ENCODE data around the gene EFNA2. TPM values are rescaled to one million over a fixed set of nuclear protein-coding genes. Genes with fewer than 3 reads are reported as not detected.

EFNA2 gene
- total RNA-seq, 1 experiment from 2014 or later: 48.5 TPM

GRCh38 chr19:1283207-1283916 lies 2.3 kb upstream of the EFNA2 start:
- DNase-seq (ENCODE audit: low spot score): no peak

- no peak for DNase-seq (ENCODE audit: low spot score)
Measured at GRCh38 chr19:1283917-1284292, 1.8 kb upstream of the EFNA2 start.

GRCh38 chr19:1284293-1284978 lies 1.2 kb upstream of the EFNA2 start:
- peak; percentile 81 for DNase-seq (ENCODE audit: low spot score)

- DNase-seq (ENCODE audit: low spot score): no peak
Measured at GRCh38 chr19:1284979-1285736, 515 bp upstream of the EFNA2 start.

GRCh38 chr19:1286487-1287353 lies 1.0 kb downstream of the EFNA2 start:
- DNase-seq (ENCODE audit: low spot score): no peak

GRCh38 chr19:1287354-1288225 lies 1.9 kb downstream of the EFNA2 start:
- no peak for DNase-seq (ENCODE audit: low spot score)

- DNase-seq (ENCODE audit: low spot score): no peak
Measured at GRCh38 chr19:1288226-1288612, 2.5 kb downstream of the EFNA2 start.

- no peak for DNase-seq (ENCODE audit: low spot score)
Measured at GRCh38 chr19:1288833-1289685, 3.4 kb downstream of the EFNA2 start.

GRCh38 chr19:1289686-1290025 lies 4.0 kb downstream of the EFNA2 start:
- DNase-seq (ENCODE audit: low spot score): no peak

GRCh38 chr19:1290196-1290702 lies 4.6 kb downstream of the EFNA2 start:
- no peak for DNase-seq (ENCODE audit: low spot score)

- peak; percentile 62 for DNase-seq (ENCODE audit: low spot score)
Measured at GRCh38 chr19:1290703-1291651, 5.3 kb downstream of the EFNA2 start.

GRCh38 chr19:1291761-1292418 lies 6.2 kb downstream of the EFNA2 start:
- DNase-seq (ENCODE audit: low spot score): no peak

GRCh38 chr19:1292419-1293151 lies 6.9 kb downstream of the EFNA2 start:
- no peak for DNase-seq (ENCODE audit: low spot score)

GRCh38 chr19:1293782-1294604 lies 8.3 kb downstream of the EFNA2 start:
- DNase-seq (ENCODE audit: low spot score): no peak

- no peak for DNase-seq (ENCODE audit: low spot score)
Measured at GRCh38 chr19:1294688-1295087, 9.0 kb downstream of the EFNA2 start.

All from HT-29 (cell line).